ENCODE measurements around the gene MGAM2. TPM values are rescaled to one million over a fixed set of nuclear protein-coding genes. Genes with fewer than 3 reads are reported as not detected.
A peak's percentile ranks its signal among the peaks of the same experiment; 100 is the strongest.

MGAM2 gene
- total and polyA plus RNA-seq, 2 of the 8 experiments (the other 6 are each of a cell fraction or from before 2014, with no cell fraction given) = 0.02 TPM; not detected in 1

- DNase-seq (ENCODE audit: low read depth in 1 of 2, low spot score in 2 of 2) (no peak), FAIRE-seq (no peak)
- H2BK5ac ChIP-seq (ENCODE audit: low read depth, low read length) = no peak overlapping the region
- no peak overlapping the region for H2BK120ac ChIP-seq (replicated peaks; ENCODE audit: low read depth, low read length)
- no peak overlapping the region for H2BK20ac ChIP-seq (ENCODE audit: low read length)
- H3K23ac ChIP-seq (ENCODE audit: insufficient read length) = no peak overlapping the region
- ChIA-PET CTCF (ENCODE audit: partially characterized antibody) (interaction anchor here (0.6 to 8.5 kb wide), 10 partner anchors 10 to 445 kb away, joined by 3 to 57 read pairs (median 4); no protein-coding TSS in a partner anchor), POLR2A (ENCODE audit: partially characterized antibody) (interaction anchor here (1.3 kb wide), 1 partner anchor 12 kb away, joined by 3 read pairs; no protein-coding TSS in a partner anchor)
- no peak overlapping the region for H3K27ac ChIP-seq (ENCODE audit: low read depth, low read length)
- H3K4me3 ChIP-seq (ENCODE audit: extremely low read depth in 1 of 4, insufficient read depth in 2 of 4, low read depth in 3 of 4, low read length in 4 of 4) = no peak overlapping the region
- no peaks in the 10 kb centered on the region for H3K79me1 ChIP-seq (ENCODE audit: low read depth, low read length)
- H3K4me2 ChIP-seq (ENCODE audit: insufficient read depth in 1 of 2, low read depth in 2 of 2, low read length in 2 of 2) = no peak overlapping the region
- no peaks in the 10 kb centered on the region for H3K79me2 ChIP-seq (ENCODE audit: control insufficient read depth in 1 of 2, insufficient read depth in 2 of 2, low read length in 2 of 2)
- no peak overlapping the region for H3K9ac ChIP-seq (replicated peaks in 1 of 4; ENCODE audit: extremely low read depth in 1 of 4, low read depth in 3 of 4, low read length in 3 of 4)
- WGBS, 2 experiments (ENCODE audit: extremely low coverage in 1 of 2, insufficient coverage in 1 of 2, insufficient read length in 1 of 2, insufficient replicate concordance in 2 of 2, low coverage in 1 of 2, low lambda C conversion rate in 2 of 2, missing lambda C conversion rate in 1 of 2) = 79% methylated on average over 2 of the region's 2 CpGs; no CpG with 5 or more reads in 1 of the 2 experiments
- H3K4me1 ChIP-seq (replicated peaks in 1 of 4; ENCODE audit: control insufficient read depth in 3 of 4, insufficient read depth in 4 of 4, low read length in 3 of 4) = peaks cover 0 to 5% (median 2%) of the 10 kb centered on the region in 4 experiments; a peak in 2 of 7 replicates
- no peak overlapping the region for H2BK15ac ChIP-seq (ENCODE audit: low read length)
- no peak overlapping the region for H4K5ac ChIP-seq (ENCODE audit: insufficient read length, low read depth, low read length)
- no peak overlapping the region for H3K18ac ChIP-seq (ENCODE audit: extremely low read depth, low read length)
- no peak overlapping the region for H2AFZ ChIP-seq (ENCODE audit: low read length)
- H3K27me3 ChIP-seq (replicated peaks in 1 of 4; ENCODE audit: control insufficient read depth in 3 of 4, extremely low read depth in 1 of 4, insufficient read depth in 3 of 4, low read length in 3 of 4) = no peaks in the 10 kb centered on the region
- H3K9me3 ChIP-seq (ENCODE audit: insufficient read depth in 2 of 2, low read depth in 1 of 2, low read length in 1 of 2) = no peaks in the 10 kb centered on the region
- no peak overlapping the region for H3K4ac ChIP-seq (replicated peaks; ENCODE audit: insufficient read length, low read depth, low read length)
- no peaks in the 10 kb centered on the region for H3K36me3 ChIP-seq (ENCODE audit: control insufficient read depth in 2 of 4, insufficient read depth in 4 of 4, low read length in 3 of 4)
- no peak overlapping the region for H4K8ac ChIP-seq (ENCODE audit: extremely low read depth, insufficient read depth, low read length)
- H2BK12ac ChIP-seq (ENCODE audit: low read depth, low read length) = no peak overlapping the region
- TF ChIP-seq TEAD4 (IDR thresholded peaks at IDR 0.05; ENCODE audit: low read depth, low read length) (peak; percentile 98), CBX8 (IDR thresholded peaks at IDR 0.05; ENCODE audit: borderline replicate concordance, low read depth, low read length) (no peak)
- no peaks in the 10 kb centered on the region for H4K20me1 ChIP-seq (replicated peaks in 1 of 2; ENCODE audit: control insufficient read depth in 1 of 2, insufficient read depth in 2 of 2, low read length in 2 of 2)
- H4K91ac ChIP-seq (replicated peaks; ENCODE audit: insufficient read length, low read length) = no peak overlapping the region
- no peak overlapping the region for H3K56ac ChIP-seq (replicated peaks; ENCODE audit: insufficient read length, low read depth, low read length)
- H2AK5ac ChIP-seq (ENCODE audit: low read depth, low read length) = no peak overlapping the region
- H3K14ac ChIP-seq (ENCODE audit: insufficient read length) = no peak overlapping the region
- H3K23me2 ChIP-seq (ENCODE audit: low read depth, low read length) = no peaks in the 10 kb centered on the region
These were observed 139.2 kb downstream of the MGAM2 start for GRCh38 chr7:142250705-142251104.

Data from H1 (cell line).